Activated CD4-positive, alpha-beta T cell treated with anti-CD3 and anti-CD28 coated beads for 4 hours (primary cell): Measurements from ENCODE around the gene PEX14.

Experiments used
- DNase-seq, 2 donors: peaks; one replicate each; pipeline ENCODE4 v3.0.0-alpha.2; 2020

PEX14 gene

DNA sequence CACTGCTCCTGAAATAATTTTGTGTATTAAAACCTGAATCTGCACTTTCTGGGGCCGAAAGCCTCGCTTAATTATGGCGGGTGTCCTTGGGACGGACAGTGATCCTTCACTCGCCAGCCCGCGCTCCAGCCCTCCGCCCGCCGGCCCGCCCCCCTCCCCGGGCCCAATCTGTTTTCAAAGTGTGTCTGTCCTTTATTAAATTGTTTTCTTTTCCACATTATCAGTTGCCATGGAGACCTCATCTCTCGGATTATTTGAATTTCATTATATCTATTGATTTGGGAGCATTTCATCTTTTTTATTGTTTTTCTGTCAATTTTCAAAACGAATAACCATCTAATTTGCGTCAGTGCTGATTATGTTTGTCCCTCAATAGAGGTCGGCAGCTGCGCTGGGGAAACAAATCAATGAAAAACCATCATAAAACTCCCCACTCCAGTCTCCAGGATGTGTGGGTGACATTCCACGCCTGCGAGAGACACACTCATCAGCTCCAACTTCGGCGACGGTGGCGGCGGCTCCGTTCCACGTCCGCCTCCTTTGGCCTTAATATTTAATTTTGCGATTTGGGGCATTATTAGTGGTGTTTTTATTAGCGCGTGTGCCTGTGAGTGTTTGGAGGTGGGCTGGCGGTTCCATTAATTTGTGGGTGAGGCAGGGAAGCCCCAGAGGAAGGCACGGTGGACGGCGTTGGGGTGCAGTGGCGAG lies 197.7 kb downstream of the PEX14 start:
- no peak for DNase-seq

DNA sequence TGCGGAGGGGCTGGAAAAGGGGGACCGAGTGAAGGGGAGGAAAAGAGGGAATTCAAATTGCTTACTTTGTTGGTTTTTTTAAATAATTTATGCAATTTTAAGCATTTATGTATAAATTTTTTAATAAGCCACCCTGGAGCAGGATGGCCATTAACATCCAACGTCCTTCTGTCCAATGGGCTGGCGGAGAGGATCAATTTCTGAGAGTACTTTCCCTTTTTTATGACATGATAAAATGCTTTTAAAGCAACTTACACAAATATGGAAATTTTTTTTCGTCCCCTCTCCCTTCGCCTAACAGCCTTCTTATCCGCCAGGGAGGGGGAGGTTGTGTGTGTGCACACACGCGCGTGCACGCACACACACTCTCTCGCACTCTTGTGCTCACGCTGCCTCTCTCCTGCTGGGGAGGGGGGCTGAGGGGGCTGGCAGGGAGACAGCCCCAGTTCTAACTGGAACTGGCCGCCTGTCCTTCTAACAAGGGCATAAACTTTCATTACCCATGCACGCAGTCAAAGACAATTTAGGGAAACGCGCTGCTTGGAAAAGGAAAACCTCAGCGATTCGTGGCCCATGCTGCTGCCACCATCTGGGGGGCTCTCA lies 198.5 kb downstream of the PEX14 start:
- no peak for DNase-seq

GRCh38 chr1:10674222-10674621 lies 199.5 kb downstream of the PEX14 start:
- DNase-seq, result no peak

DNA sequence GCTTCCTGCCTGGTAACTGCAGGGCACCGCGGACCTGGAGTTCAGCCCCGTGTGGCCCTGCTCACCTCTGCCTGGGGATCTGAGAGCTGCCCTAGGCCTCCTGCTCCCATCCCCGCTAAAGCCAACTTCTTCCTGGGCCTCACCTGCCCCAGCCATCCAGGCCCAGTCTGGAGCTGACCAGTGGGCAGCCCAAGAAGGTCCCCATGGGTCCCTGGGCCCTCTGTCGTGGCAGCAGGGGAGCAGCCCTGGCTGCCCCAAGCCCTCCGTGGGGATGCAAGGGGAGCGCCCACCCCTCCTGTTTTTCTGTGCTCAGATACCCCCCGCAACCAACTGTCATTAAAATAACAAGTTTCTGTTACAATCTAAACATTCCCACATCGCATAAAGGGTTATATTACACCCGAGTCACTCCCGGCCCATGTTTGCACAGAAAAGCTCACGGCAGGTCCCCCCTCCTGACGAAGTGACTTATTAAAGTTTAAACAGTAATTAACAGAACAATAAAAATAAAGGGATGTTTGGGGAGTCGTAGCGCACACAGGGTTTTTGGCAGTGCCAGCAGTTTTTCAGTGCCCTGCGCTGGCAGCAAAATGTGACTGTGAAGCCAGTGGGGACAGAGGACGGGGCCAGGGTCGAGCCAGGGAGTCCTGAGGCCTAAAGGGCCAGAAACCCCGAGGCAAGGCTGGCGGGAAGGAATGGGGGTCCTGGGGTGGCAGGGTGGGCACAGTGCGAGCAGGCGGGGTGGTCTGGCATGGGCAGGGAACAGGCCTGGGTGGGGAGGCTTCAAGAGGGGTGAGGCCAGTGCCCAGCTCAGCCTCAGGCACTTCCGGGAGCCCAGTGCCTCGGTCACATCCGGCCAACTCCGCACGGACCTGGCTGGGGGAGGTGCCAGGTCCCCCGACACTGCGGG lies 200.2 kb downstream of the PEX14 start:
- no peak for DNase-seq

DNA sequence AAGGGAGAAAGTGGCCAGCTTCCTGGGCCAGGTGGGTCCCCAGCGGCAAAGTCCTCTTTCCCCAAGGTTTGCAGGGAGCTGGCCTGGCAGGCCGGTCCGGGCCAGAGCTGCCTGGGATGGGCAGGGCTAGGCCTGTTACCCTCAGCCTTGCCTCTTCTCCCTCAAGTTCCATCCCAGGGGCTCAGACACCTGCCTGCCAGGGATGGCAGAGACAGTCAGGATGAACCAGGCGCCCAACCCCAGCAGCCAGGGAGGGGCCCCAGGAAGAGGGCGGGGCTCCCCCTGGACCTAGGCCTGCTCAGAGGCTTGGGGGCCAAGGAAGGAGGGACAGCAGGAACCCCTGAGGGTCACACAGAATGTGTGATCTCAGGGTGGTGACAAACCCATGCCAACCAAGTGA lies 201.1 kb downstream of the PEX14 start:
- no peak for DNase-seq

DNA sequence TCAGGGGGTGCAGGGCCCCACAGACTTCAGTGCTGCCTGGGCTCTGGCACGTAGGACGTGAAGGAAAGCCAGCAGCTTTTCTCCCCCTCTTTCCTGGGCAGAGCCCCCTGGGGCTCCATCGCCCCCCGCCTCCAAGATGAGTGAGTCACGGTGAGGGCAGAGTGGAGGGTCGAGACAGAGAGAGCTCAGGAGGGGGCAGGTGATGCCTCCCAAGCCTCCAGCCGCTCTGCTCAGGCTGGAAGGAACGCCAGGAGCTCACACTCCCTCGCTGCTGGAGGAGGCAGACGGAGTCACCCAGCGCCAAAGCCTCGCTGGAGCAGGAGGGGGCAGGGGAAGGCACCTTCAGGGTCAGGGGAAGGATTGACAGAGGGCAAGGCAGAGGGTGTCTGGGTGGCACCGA lies 202.2 kb downstream of the PEX14 start:
- no peak for DNase-seq

DNA sequence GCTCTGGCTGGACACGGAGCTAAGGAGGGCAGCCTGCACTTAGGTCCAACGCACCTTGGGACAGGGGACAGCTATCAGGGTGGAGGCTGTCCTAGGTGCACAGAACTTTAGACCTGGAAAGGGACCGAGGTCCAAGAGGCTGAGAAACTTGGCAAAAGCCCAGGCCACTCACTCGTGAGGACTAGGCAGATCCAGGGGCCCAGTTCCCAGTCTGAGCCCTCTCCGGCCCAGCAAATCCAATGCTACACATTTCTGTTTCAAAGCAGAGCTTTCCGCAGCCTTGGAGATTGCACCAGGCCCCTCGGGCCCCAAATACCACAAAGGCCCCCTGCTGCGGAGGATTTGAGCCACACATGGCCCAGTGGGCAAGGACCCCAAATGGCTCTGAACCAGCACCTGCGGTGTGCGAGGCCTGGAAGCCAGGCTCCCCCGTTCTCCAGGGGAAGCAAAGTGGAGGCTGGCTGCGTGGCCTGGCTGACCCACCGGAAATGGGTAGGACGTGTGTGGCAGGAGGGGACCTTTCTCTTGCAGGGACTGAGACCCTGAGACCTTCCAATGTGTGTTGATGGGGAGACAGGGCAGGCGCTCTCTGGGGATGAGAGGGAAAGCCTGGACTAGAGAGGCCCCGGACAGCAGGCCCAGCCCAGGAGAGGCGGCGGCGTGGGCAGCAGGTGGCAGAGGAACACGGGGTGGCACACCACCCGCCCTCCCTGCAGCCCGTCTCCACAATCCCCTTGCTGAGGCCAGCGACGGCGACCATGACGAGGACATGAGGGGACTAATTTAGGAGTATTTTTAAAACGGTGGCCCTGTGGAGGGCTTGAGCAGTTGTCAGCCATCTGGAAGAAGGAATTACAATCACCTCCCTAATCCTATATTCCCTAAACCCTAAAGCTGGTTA lies 203.0 kb downstream of the PEX14 start:
- no peak for DNase-seq

- DNase-seq, result no peak
These were observed 203.7 kb downstream of the PEX14 start for GRCh38 chr1:10678402-10678801.

DNA sequence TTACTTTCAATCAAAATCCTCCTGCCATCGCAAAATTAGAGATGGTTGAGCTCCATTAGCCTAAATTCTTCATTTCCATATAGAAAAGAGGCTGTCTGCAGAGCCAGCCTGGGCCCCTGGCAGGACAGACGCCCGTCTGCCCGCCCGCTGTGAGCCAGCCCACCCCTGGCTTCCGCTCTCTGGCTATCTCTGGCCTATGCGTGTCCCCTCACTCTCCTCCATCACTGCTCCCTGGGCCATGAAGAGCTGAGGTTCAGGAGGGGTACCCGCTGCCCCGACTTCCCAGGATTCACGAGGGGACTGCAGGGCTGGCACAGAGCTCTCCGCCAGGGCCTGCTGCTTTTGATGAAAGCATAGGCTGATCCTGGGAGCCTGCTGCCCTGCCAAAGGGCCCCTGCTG lies 204.1 kb downstream of the PEX14 start:
- DNase-seq, result no peak

DNA sequence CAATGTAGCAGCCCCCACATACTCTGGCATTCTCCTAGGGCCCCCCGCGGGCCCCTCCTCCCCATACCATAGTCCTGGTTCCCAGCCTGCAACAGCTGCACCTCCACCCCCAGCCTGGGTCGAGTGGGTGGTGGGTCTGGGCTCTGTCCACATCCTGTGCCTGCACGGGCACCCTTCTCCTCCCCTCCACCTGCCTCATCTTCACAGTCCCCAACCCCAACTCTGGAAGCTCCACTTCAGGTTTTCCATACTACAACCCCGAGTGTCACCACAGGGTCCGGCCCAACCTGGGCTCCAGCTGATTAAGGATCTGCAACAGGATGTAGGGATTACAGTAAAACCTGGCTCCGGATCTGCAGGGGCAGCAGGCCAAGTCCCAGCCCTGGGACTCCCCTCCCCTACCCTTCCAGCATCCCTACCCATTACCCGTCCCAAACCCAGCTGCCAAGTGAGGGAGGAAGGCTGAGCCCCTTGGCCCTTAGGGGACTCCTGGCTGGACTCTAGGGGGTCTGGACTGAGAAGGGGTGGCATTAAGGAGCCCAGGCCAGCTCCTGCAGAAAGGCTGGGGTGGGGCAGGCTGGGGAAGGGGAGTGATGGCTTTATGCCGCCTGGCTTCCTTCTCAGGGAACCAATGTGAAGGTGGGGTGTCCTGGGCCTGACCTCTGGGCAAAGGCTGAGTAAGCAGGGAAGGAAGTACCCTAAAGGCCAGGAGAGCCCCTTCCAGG lies 204.9 kb downstream of the PEX14 start:
- DNase-seq, result no peak
